Activated CD8-positive, alpha-beta T cell treated with anti-CD3 and anti-CD28 coated beads for 36 hours (primary cell): ENCODE data around the gene PDZD2. TPM values are rescaled to one million over a fixed set of nuclear protein-coding genes. Genes with fewer than 3 reads are reported as not detected.

ENCODE experiments used
- ATAC-seq: fragments of 200-7000 bp; cut with Tn5 transposase; one replicate; pipeline ENCODE4 v1.10.0; 2021; ENCODE audit warnings: mild to moderate bottlenecking, moderate library complexity
- CTCF ChIA-PET: fragments of 350-600 bp; sonication (Branson Sonifier 250); formaldehyde crosslinking; loops from one replicate; lab custom pipeline; 2021; ENCODE audit warnings: antibody characterized with exemption; lab: Charles Lee
- POLR2A ChIA-PET: fragments of 350-600 bp; sonication (Branson Sonifier 250); formaldehyde crosslinking; loops from one replicate; lab custom pipeline; 2021; ENCODE audit warnings: antibody characterized with exemption; lab: Charles Lee
- DNase-seq: peaks from one replicate; pipeline ENCODE4 v3.0.0-alpha.2; 2020
- H3K27ac Mint-ChIP-seq: one replicate; pipeline ENCODE4 v1.8.0; 2021; ENCODE audit warnings: mild to moderate bottlenecking, mixed read lengths
- H3K27me3 Mint-ChIP-seq: one replicate; pipeline ENCODE4 v1.8.0; 2021; ENCODE audit warnings: mixed read lengths
- H3K36me3 Mint-ChIP-seq: one replicate; pipeline ENCODE4 v1.8.0; 2021; ENCODE audit warnings: low read depth, mixed read lengths
- H3K4me1 Mint-ChIP-seq: one replicate; pipeline ENCODE4 v1.8.0; 2021; ENCODE audit warnings: low read depth, mixed read lengths
- H3K4me3 Mint-ChIP-seq: one replicate; pipeline ENCODE4 v1.8.0; 2021; ENCODE audit warnings: mild to moderate bottlenecking, moderate library complexity, mixed read lengths
- H3K9me3 Mint-ChIP-seq: one replicate; pipeline ENCODE4 v1.8.0; 2021; ENCODE audit warnings: mixed read lengths
- intact Hi-C: fragments of 100-400 bp; cut with micrococcal nuclease; formaldehyde crosslinking; loops from one replicate; pipeline ENCODE4 v1.10.0; 2022
- total RNA-seq, 2 experiments: library from RNA; stranded (reverse); gene quantifications; one replicate each; pipeline ENCODE4 v1.2.3, GENCODE V29; 2021
- TF ChIP-seq, protein P1 (sequence below): fragments of 200-600 bp; IDR thresholded peaks from one replicate; pipeline ENCODE4 v1.8.0; 2022; ENCODE audit warnings: antibody characterized with exemption, mild to moderate bottlenecking

PDZD2 gene
- total RNA-seq, 2 experiments from 2014 or later = not detected

DNA sequence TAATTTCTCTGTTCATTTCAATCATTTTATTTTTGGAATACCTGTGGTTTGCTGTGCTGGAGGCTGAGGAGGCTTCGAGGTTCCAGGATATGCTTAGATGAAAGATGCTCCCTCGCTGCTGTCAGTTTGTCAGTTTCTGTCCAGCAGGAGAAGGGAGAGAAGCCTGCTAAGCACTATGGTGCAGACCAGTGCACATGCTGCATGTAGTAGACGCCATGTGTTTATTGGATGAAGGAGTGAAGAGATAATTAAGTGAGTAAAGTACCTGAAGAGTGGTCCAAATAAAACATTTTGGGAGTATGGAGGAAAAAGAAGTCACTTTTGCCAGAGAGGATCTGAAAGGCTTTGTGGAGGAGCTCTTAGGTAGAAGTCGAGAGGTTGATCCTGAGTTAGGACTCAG, 2.1 kb downstream of the PDZD2 start:
- Mint-ChIP-seq H3K4me3 (no peak overlapping the region), H3K4me1 (peaks cover 12% of the 10 kb centered on the region), H3K36me3 (no peaks in the 10 kb centered on the region), H3K27me3 (peaks cover 27% of the 10 kb centered on the region), H3K27ac (no peak overlapping the region), H3K9me3 (no peaks in the 10 kb centered on the region)
- intact Hi-C loops = no loop called here
- ATAC-seq = no peak
- no peak for DNase-seq
- ChIA-PET CTCF (no interaction called here), POLR2A (no interaction called here)
- TF ChIP-seq, protein P1, sequence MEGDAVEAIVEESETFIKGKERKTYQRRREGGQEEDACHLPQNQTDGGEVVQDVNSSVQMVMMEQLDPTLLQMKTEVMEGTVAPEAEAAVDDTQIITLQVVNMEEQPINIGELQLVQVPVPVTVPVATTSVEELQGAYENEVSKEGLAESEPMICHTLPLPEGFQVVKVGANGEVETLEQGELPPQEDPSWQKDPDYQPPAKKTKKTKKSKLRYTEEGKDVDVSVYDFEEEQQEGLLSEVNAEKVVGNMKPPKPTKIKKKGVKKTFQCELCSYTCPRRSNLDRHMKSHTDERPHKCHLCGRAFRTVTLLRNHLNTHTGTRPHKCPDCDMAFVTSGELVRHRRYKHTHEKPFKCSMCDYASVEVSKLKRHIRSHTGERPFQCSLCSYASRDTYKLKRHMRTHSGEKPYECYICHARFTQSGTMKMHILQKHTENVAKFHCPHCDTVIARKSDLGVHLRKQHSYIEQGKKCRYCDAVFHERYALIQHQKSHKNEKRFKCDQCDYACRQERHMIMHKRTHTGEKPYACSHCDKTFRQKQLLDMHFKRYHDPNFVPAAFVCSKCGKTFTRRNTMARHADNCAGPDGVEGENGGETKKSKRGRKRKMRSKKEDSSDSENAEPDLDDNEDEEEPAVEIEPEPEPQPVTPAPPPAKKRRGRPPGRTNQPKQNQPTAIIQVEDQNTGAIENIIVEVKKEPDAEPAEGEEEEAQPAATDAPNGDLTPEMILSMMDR = no peak

GRCh38 chr5:31641575-31641974, 2.6 kb downstream of the PDZD2 start:
- no peak for DNase-seq
- Mint-ChIP-seq H3K4me1 (peaks cover 12% of the 10 kb centered on the region), H3K9me3 (no peaks in the 10 kb centered on the region), H3K36me3 (no peaks in the 10 kb centered on the region), H3K27me3 (peaks cover 23% of the 10 kb centered on the region), H3K27ac (no peak overlapping the region), H3K4me3 (no peak overlapping the region)
- TF ChIP-seq, protein P1 = no peak
- POLR2A ChIA-PET = no interaction called here
- intact Hi-C loops = no loop called here
- ATAC-seq = no peak
- CTCF ChIA-PET = no interaction called here

GRCh38 chr5:31645420-31646081, 6.6 kb downstream of the PDZD2 start:
- ChIA-PET CTCF (no interaction called here), POLR2A (no interaction called here)
- ATAC-seq (no peak), DNase-seq (no peak)
- Mint-ChIP-seq H3K27ac (no peak overlapping the region), H3K4me1 (no peaks in the 10 kb centered on the region), H3K36me3 (no peaks in the 10 kb centered on the region), H3K4me3 (no peak overlapping the region), H3K9me3 (no peaks in the 10 kb centered on the region), H3K27me3 (peaks cover under 1% of the 10 kb centered on the region)
- TF ChIP-seq, protein P1 = no peak
- intact Hi-C loops = no loop called here

DNA sequence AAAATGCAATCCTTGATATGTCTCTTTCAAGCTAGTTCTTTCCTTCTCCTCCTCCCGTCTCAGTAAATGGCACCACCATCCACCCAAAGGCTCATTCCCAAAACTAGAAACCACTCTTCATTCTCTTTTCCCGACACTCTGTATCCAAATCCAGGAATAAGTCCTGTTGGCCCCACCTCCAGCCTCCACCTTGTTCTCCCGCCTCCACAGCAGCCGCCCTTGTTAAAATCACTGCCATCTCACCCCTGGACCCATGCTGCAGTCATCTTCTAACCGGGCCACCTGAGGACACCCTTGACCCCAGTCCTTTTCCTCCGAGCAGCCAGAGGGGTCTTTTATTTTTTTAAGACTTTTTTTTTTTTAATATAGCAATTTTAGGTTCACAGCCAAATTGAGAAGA, 9.4 kb downstream of the PDZD2 start:
- Mint-ChIP-seq H3K27me3 (peaks cover 1% of the 10 kb centered on the region), H3K4me3 (no peak overlapping the region), H3K27ac (no peak overlapping the region), H3K4me1 (no peaks in the 10 kb centered on the region), H3K9me3 (no peaks in the 10 kb centered on the region), H3K36me3 (no peaks in the 10 kb centered on the region)
- DNase-seq = no peak
- CTCF ChIA-PET = no interaction called here
- TF ChIP-seq, protein P1 = no peak
- intact Hi-C loops = no loop called here
- ATAC-seq = no peak
- POLR2A ChIA-PET = no interaction called here

GRCh38 chr5:31651241-31651640, 12.3 kb downstream of the PDZD2 start:
- TF ChIP-seq, protein P1 = no peak
- ATAC-seq = no peak
- H3K9me3 Mint-ChIP-seq = no peaks in the 10 kb centered on the region
- no peak overlapping the region for H3K27ac Mint-ChIP-seq
- H3K4me1 Mint-ChIP-seq = no peaks in the 10 kb centered on the region
- intact Hi-C loops = no loop called here
- ChIA-PET CTCF (no interaction called here), POLR2A (no interaction called here)
- DNase-seq = no peak
- H3K4me3 Mint-ChIP-seq = no peak overlapping the region
- H3K36me3 Mint-ChIP-seq = no peaks in the 10 kb centered on the region
- peaks cover 1% of the 10 kb centered on the region for H3K27me3 Mint-ChIP-seq
